GM18499 (cell line): ENCODE results near the gene ARL4A.

Source experiments
- ATAC-seq: cut with Tn5 transposase; IDR thresholded peaks from one replicate; pipeline ENCODE4 v1.9.1; 2021; ENCODE audit warnings: moderate number of reproducible peaks; ENCODE audit not compliant: insufficient read depth, unreplicated experiment

Gene ARL4A

DNA sequence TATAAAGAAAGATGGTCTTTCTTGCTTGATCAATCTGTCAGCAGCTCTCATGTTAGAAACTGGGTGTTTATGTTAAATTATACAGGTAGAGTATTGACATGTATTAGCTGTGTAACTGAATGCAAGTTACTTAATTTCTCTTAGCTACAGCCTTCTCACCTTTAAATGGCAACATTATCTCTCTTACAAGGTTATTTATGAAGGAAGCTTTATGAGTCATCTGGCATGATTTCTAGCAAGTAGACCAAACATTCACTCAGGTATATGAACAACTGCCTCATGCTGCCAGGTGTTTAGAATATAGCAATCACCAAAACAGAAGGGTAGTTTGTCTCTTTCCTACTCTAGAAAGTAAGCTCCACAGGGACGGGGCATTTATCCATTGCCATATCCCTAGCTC, 8.5 kb downstream of the ARL4A start:
- ATAC-seq, result no peak

DNA sequence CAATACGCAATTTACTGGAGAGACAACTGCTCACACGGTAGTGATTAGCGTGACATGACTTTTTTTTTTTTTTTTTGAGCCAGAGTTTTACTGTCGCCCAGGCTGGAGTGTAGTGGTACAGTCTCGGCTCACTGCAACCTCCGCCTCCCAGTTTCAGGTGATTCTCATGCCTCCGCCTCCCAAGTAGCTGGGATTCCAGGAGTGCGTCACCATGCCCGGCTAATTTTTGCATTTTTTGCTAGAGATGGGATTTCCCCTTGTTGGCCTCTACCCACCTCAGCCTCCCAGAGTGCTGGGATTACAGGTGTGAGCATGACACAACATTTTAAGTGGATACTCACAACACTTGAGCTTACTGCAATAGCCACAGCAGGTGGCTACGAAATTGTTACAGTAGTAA, 11.9 kb downstream of the ARL4A start:
- no peak for ATAC-seq

GRCh38 chr7:12701433-12701832, 14.0 kb downstream of the ARL4A start:
- ATAC-seq, result no peak

GRCh38 chr7:12703881-12704280, 16.4 kb downstream of the ARL4A start:
- ATAC-seq, result no peak

DNA sequence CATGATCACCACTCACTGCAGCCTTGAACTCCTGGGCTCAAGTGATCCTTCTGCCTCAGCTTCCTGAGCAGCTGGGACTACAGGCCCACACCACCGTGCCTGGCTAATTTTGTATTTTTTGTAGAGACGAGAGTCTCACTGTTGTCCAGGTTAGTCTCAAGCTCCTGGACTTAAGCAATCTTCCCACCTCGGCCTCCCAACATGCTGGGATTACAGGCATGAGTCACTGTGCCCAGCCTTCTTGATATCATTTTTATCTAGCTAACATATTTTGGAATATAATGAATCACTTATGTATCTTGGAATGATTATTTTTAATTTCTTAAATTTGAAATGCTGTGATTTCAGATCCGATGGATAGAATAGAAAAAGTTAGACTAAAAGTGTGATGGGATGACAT, 18.4 kb downstream of the ARL4A start:
- ATAC-seq, result no peak

- no peak for ATAC-seq
Measured at GRCh38 chr7:12706900-12707536, 19.6 kb downstream of the ARL4A start.

- ATAC-seq, result no peak
Measured at GRCh38 chr7:12708314-12708713, 20.9 kb downstream of the ARL4A start.

DNA sequence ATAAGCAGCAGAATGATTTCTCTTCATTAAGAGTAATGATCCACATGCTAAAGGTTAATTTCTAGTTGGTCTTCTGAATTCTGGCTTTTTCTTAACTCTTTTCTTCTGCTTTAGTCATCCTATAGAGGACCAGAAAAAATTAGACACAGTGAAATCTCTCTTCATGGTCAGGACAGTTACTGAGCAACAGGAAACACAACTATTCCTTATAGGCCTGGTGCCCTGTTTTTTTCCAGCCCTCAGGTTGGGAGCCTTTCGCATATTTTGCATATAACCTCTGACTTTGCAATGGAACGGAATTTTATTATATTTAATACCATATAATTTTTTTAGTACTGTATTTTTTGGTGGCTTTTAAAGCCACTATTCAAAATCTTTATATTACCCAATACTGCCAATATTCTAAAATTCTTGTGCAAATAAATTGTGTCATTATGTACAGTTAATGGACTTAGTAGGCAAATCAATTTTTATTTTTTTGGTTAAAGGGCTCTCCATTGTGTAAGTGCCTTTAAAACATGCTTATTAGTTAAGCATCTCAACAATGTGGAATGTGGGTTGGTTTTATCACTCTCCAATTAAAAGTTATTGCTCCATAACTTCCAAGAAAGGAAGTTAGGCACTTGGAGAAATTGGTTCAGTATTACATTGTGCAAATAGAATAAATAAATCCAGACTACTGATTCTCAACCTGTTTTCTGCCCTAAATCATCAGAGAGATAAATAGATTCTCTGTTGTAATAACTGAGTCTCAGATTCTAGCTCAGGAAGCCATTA, 22.5 kb downstream of the ARL4A start:
- ATAC-seq, result no peak

GRCh38 chr7:12711124-12711523, 23.7 kb downstream of the ARL4A start:
- no peak for ATAC-seq

DNA sequence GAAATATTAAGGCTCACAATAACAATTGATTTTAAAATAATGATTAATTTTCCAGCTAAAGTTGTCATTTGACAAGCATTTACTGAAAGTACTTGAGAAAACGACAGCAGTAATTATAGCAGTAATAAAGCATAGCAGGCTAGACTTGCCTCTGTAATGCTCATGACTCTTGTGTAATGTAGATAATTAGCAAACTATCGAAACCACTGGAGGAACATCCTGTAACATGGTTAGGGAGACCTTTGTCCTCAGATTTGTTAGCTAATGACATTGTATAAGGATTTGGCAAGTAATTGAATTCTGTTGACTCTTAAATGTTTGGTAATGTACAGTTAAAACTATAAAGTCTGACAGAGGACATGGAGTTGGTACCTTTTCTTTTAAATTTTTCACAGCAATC, 24.8 kb downstream of the ARL4A start:
- no peak for ATAC-seq

GRCh38 chr7:12713625-12714378, 26.4 kb downstream of the ARL4A start:
- no peak for ATAC-seq

DNA sequence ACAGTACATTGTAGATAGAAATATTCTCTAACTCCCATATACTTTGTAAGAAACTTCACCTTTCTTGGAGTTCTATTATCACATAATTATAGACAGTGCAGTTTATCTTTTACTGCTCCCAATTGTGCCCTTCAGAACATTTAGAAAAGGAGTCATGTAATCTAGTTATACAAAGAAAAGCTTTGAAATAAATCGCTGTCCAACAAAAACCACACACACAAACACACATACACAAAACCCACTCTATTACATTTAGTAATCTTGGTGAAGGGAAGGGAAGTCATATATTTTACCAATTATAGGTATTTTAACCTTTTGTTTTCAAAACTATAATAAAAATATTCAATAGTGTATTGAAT, 26.9 kb downstream of the ARL4A start:
- no peak for ATAC-seq

DNA sequence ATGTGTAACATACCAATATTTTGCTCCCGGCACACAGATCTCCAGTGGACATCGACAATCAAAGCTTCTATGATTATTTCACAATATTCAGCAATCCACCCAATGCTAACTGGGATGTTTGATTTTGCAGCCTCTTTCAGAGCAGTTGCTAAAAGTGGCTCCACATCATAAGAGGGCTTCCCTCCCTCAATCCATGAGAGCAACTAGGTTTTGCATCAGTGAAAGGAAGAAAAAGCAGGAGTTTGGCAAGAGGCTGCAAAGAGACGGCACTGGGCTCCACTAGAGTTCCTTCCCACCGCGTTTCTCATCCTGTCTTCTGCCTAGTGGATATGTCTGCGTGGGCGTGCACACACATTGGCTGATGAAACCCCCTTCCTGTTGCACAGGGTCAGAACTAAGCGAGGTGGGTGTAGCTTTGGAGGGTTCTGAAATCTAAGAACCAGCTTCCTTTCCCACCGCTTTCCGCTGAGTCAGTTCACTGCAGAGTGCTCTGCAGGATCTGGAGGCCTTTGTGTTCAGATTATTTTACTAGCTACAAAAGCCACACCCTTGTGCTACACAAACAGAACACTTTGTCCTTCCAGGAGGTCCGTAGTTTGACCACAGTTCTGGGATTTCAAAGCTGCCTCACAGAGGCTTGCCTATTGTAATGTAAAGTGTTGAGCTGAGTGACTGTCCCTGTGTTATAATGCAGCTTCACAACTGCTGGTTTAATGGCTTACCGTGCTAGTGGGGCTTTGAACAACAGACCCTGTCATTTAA, 28.1 kb downstream of the ARL4A start:
- no peak for ATAC-seq

GRCh38 chr7:12716134-12716681, 28.8 kb downstream of the ARL4A start:
- ATAC-seq, result no peak

DNA sequence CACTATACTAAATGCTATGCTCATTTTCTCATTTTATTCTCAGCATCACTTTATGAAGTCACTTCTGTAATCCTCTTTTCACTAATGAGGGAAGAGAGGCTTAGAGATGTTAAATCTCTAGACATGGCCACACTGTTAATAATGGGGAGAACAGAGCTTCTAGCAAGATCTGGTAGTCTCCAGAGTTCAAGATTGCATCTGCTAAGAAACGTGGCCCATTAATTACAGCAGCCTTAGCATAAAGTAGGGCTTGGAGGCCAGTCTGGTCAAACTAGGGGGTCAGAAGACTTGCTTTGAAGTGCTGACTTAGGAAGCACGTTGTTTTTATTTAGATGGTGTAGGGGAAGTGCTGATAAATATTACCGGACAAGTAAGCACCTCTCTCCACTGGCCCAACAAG, 29.3 kb downstream of the ARL4A start:
- no peak for ATAC-seq

GRCh38 chr7:12719141-12719919, 31.9 kb downstream of the ARL4A start:
- ATAC-seq, result no peak

- no peak for ATAC-seq
Measured at GRCh38 chr7:12719981-12720865, 32.8 kb downstream of the ARL4A start.

DNA sequence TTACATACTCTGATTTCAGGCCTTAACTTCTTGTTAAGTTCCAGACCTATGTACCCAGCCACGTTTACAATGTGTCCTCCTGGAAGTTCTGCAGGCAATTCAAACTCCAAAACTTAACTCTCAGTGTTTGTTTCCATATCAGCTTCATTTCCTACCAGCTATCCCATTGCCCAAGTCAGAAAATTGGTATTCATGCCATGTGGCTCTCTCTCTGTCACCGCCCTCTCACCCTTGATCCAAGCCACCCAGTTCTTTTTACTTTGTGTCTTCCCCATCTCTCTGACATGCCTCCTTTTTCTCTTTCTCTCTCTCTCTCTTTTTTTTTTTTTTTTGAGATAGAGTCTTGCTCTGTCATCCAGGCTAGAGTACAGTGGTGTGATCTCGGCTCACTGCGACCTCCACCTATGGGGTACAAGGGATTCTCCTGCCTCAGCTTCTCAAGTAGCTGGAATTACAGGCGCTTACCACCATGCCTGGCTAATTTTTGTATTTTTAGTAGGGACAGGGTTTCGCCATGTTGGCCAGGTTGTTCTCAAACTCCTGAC, 33.9 kb downstream of the ARL4A start:
- ATAC-seq, result no peak
